Neuron (in vitro differentiated cells): ENCODE results near the gene SMNDC1.
"Not testable (repeated sequence)": the region's sequence is repeated elsewhere in the genome, so short reads cannot be mapped to it uniquely, and the experiment has no call there.

Experiments used
- H2AFZ ChIP-seq: one replicate; pipeline ENCODE4 v1.6.1; 2013; ENCODE audit warnings: low read depth, mild to moderate bottlenecking, inconsistent platforms, low read length, moderate library complexity
- H3K27me3 ChIP-seq: one replicate; pipeline ENCODE4 v1.6.1; 2013; ENCODE audit warnings: low read length; ENCODE audit not compliant: insufficient read depth
- H3K36me3 ChIP-seq: one replicate; pipeline ENCODE4 v1.6.1; 2013; ENCODE audit warnings: low read length; ENCODE audit not compliant: insufficient read depth
- H3K4me1 ChIP-seq: one replicate; pipeline ENCODE4 v1.6.1; 2013; ENCODE audit warnings: low read length; ENCODE audit not compliant: insufficient read depth
- H3K4me3 ChIP-seq: 2 replicates; pipeline ENCODE4 v1.5.1; 2013; ENCODE audit warnings: mild to moderate bottlenecking, low read length, moderate library complexity
- H3K9me3 ChIP-seq: one replicate; pipeline ENCODE4 v1.6.1; 2013; ENCODE audit warnings: low read length

Gene SMNDC1

GRCh38 chr10:110272995-110273394 lies 31.7 kb downstream of the SMNDC1 start:
- not testable (repeated sequence) for H3K4me3 ChIP-seq, H3K9me3 ChIP-seq, H3K27me3 ChIP-seq, H3K36me3 ChIP-seq, H3K4me1 ChIP-seq, H2AFZ ChIP-seq

GRCh38 chr10:110269374-110270318 lies 35.1 kb downstream of the SMNDC1 start:
- Histone ChIP-seq H2AFZ (no peak overlapping the region), H3K4me3 (no peak overlapping the region), H3K27me3 (no peaks in the 10 kb centered on the region)

GRCh38 chr10:110268971-110269370 lies 35.7 kb downstream of the SMNDC1 start:
- H3K27me3 ChIP-seq, result no peaks in the 10 kb centered on the region
- H2AFZ ChIP-seq, result no peak overlapping the region
- no peak overlapping the region for H3K4me3 ChIP-seq
- no peaks in the 10 kb centered on the region for H3K9me3 ChIP-seq
- H3K4me1 ChIP-seq, result no peaks in the 10 kb centered on the region
- H3K36me3 ChIP-seq, result no peaks in the 10 kb centered on the region

More at GRCh38 chr10:110269374-110270318, 35.1 kb downstream of the SMNDC1 start:
- Histone ChIP-seq H3K9me3 (no peaks in the 10 kb centered on the region), H3K36me3 (no peaks in the 10 kb centered on the region), H3K4me1 (no peaks in the 10 kb centered on the region)

GRCh38 chr10:110268442-110268841 lies 36.3 kb downstream of the SMNDC1 start:
- no peaks in the 10 kb centered on the region for H3K4me1 ChIP-seq
- H3K36me3 ChIP-seq, result no peaks in the 10 kb centered on the region
- no peak overlapping the region for H3K4me3 ChIP-seq
- H3K27me3 ChIP-seq, result no peaks in the 10 kb centered on the region
- H3K9me3 ChIP-seq, result no peaks in the 10 kb centered on the region
- no peak overlapping the region for H2AFZ ChIP-seq

- no peaks in the 10 kb centered on the region for H3K9me3 ChIP-seq
- no peak overlapping the region for H2AFZ ChIP-seq
- no peaks in the 10 kb centered on the region for H3K27me3 ChIP-seq
- H3K4me3 ChIP-seq, result no peak overlapping the region
- H3K4me1 ChIP-seq, result no peaks in the 10 kb centered on the region
- H3K36me3 ChIP-seq, result no peaks in the 10 kb centered on the region
Observed at GRCh38 chr10:110267276-110267675, 37.4 kb downstream of the SMNDC1 start.

GRCh38 chr10:110265573-110266193 lies 39.0 kb downstream of the SMNDC1 start:
- H3K36me3 ChIP-seq, result no peaks in the 10 kb centered on the region
- H3K27me3 ChIP-seq, result no peaks in the 10 kb centered on the region
- H3K9me3 ChIP-seq, result no peaks in the 10 kb centered on the region
- H2AFZ ChIP-seq, result no peak overlapping the region
- H3K4me3 ChIP-seq, result no peak overlapping the region
- no peaks in the 10 kb centered on the region for H3K4me1 ChIP-seq

- Histone ChIP-seq H3K36me3 (no peaks in the 10 kb centered on the region), H2AFZ (no peak overlapping the region), H3K4me1 (no peaks in the 10 kb centered on the region), H3K4me3 (no peak overlapping the region), H3K9me3 (no peaks in the 10 kb centered on the region), H3K27me3 (no peaks in the 10 kb centered on the region)
Observed at GRCh38 chr10:110263164-110263563, 41.6 kb downstream of the SMNDC1 start.

DNA sequence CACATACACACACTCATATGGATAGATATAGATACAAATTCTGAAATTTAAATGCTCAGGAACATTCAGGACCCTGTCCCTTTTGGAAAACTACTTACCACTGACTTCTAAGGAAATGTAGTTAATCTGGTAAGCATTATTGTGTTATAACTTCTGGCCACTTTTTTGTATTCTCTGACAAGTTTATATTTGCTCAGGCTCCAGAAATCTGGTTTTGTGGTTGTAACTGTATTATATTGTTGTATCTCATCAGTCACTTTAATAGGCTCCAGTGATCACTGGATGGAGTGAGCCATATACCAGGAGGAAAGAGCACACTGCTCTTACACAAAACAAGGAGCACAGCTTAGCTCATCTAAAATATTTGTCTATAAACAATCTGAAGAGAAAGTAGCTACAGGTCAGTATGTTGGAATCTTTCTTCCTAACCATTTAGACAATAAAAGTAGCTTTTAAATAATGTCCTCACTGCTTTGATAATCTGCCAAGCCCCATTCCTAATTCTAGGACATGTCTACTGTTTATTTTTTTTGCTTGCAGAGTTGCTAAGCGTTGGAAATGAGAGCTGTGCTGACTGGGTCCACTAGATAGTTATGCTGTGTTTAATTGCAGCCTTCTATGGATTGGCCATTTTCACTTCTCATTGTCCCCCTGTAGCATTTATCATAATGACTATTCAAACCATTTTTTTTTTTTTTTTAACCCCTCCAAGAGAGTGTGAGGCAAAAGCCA lies 43.8 kb downstream of the SMNDC1 start:
- Histone ChIP-seq H3K4me1 (no peaks in the 10 kb centered on the region), H2AFZ (no peak overlapping the region), H3K36me3 (peaks cover 3% of the 10 kb centered on the region), H3K9me3 (peaks cover 2% of the 10 kb centered on the region), H3K4me3 (no peak overlapping the region), H3K27me3 (no peaks in the 10 kb centered on the region)

DNA sequence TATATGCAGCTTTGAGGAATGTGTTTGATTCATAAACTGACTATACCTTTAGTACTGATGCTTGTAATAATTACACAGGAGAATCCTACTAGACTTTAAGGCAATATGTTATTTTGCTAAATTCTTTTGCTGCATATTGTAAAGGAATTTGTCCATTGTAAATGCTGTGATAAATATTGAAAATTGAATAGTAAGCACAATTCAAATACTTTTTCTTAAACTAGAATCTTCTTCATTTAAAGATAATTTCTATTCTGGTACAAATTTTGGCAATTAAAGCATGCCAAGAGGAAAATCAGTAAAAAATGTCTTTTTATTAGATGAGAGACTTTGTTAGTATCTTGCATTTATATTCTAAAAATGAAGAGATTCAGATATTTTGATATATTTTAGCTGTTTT lies 45.4 kb downstream of the SMNDC1 start:
- Histone ChIP-seq H3K4me3 (no peak overlapping the region), H3K36me3 (peaks cover 7% of the 10 kb centered on the region), H2AFZ (no peak overlapping the region), H3K4me1 (no peaks in the 10 kb centered on the region), H3K9me3 (peaks cover 4% of the 10 kb centered on the region), H3K27me3 (no peaks in the 10 kb centered on the region)

- H3K9me3 ChIP-seq, result peaks cover 4% of the 10 kb centered on the region
- H3K4me1 ChIP-seq, result no peaks in the 10 kb centered on the region
- no peaks in the 10 kb centered on the region for H3K27me3 ChIP-seq
- peaks cover 12% of the 10 kb centered on the region for H3K36me3 ChIP-seq
- no peak overlapping the region for H2AFZ ChIP-seq
- no peak overlapping the region for H3K4me3 ChIP-seq
Observed at GRCh38 chr10:110258542-110258941, 46.2 kb downstream of the SMNDC1 start.

- H3K27me3 ChIP-seq, result no peaks in the 10 kb centered on the region
- no peak overlapping the region for H3K4me3 ChIP-seq
- peaks cover 4% of the 10 kb centered on the region for H3K9me3 ChIP-seq
- no peak overlapping the region for H2AFZ ChIP-seq
- no peaks in the 10 kb centered on the region for H3K4me1 ChIP-seq
- peaks cover 15% of the 10 kb centered on the region for H3K36me3 ChIP-seq
Observed at GRCh38 chr10:110254467-110254866, 50.3 kb downstream of the SMNDC1 start.

- Histone ChIP-seq H3K4me1 (no peaks in the 10 kb centered on the region), H3K9me3 (peaks cover 4% of the 10 kb centered on the region), H3K27me3 (no peaks in the 10 kb centered on the region), H3K4me3 (no peak overlapping the region), H3K36me3 (peaks cover 21% of the 10 kb centered on the region), H2AFZ (no peak overlapping the region)
Observed at GRCh38 chr10:110252151-110252550, 52.6 kb downstream of the SMNDC1 start.

- H3K27me3 ChIP-seq, H3K4me1 ChIP-seq, H2AFZ ChIP-seq, H3K9me3 ChIP-seq, H3K4me3 ChIP-seq: not testable (repeated sequence)
- H3K36me3 ChIP-seq, result peaks cover 18% of the 10 kb centered on the region
Observed at GRCh38 chr10:110251392-110251791, 53.3 kb downstream of the SMNDC1 start.
